Osteoblast (primary cell): Measurements from ENCODE around the gene GPR33. TPM values are rescaled to one million over a fixed set of nuclear protein-coding genes. Genes with fewer than 3 reads are reported as not detected.

Source experiments
- DNase-seq: peaks from one replicate; pipeline ENCODE4 v3.0.0; 2011; ENCODE audit warnings: low spot score, mixed read lengths; ENCODE audit not compliant: insufficient read length; ENCODE audit errors: missing footprints
- H2AFZ ChIP-seq: 2 replicates; pipeline ENCODE4 v1.6.0; 2011; ENCODE audit warnings: mild to moderate bottlenecking, low read length
- H3K27ac ChIP-seq: 2 replicates; pipeline ENCODE4 v1.5.1; 2011; ENCODE audit warnings: mild to moderate bottlenecking, low read depth, low read length, moderate library complexity
- H3K27me3 ChIP-seq: 2 replicates; pipeline ENCODE4 v1.6.0; 2012; ENCODE audit warnings: mild to moderate bottlenecking, control low read depth, inconsistent platforms, low read length, moderate library complexity; ENCODE audit not compliant: insufficient read depth
- H3K36me3 ChIP-seq: 2 replicates; pipeline ENCODE4 v1.5.1; 2011; ENCODE audit warnings: mild to moderate bottlenecking, low read length, control low read depth, moderate library complexity; ENCODE audit not compliant: insufficient read depth
- H3K4me1 ChIP-seq: 2 replicates; pipeline ENCODE4 v1.5.1; 2011; ENCODE audit warnings: mild to moderate bottlenecking, low read length, control low read depth, moderate library complexity; ENCODE audit not compliant: insufficient read depth
- H3K4me2 ChIP-seq: 2 replicates; pipeline ENCODE4 v1.6.0; 2011; ENCODE audit warnings: mild to moderate bottlenecking, low read length; ENCODE audit not compliant: insufficient read depth
- H3K4me3 ChIP-seq: fragments of 200-600 bp; sonication (generic); 3 replicates; pipeline ENCODE4 v1.5.1; 2012; ENCODE audit warnings: mild to moderate bottlenecking, low read length, inconsistent platforms; ENCODE audit not compliant: insufficient read depth
- H3K79me2 ChIP-seq: 2 replicates; pipeline ENCODE4 v1.6.0; 2012; ENCODE audit warnings: mild to moderate bottlenecking, low read length, control low read depth, inconsistent platforms; ENCODE audit not compliant: insufficient read depth
- H3K9me3 ChIP-seq: 2 replicates; pipeline ENCODE4 v1.5.1; 2011; ENCODE audit warnings: low read depth, low read length, control low read depth
- H4K20me1 ChIP-seq: 2 replicates; pipeline ENCODE4 v1.6.0; 2012; ENCODE audit warnings: mild to moderate bottlenecking, low read length, control low read depth; ENCODE audit not compliant: insufficient read depth
- total RNA-seq: library from RNA; depleted of rRNA; stranded (reverse); fragments of >200 nt; gene quantifications from 2 replicates; pipeline ENCODE4 v1.2.3, GENCODE V29; 2012
- TF ChIP-seq, protein P1 (sequence below): IDR thresholded peaks from 2 replicates; pipeline ENCODE4 v1.5.1; 2011; ENCODE audit warnings: mild to moderate bottlenecking, low read depth, low read length, moderate library complexity; ENCODE audit errors: extremely low read depth

The GPR33 gene
- total RNA-seq, 1 donor: not detected

DNA sequence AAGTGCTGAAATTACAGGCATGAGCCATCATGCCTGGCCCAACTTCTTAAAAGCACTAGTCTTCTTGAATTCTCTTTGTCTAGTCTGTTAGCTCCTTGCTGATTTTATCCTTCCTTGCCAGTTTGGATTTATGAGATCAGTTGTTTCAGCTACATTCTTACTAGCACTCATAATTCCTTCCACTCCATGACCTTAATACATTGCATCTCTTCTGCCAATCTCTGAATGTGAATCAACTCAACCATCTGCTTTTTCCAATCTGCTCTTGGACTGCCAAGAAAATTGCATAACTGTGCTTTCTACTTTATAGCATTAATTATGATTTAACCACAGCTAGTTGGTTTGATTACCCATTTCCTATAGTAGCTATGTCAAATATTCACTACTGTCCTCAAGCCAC is 52.6 kb downstream of the GPR33 start:
- H3K4me1 ChIP-seq: peaks cover 8% of the 10 kb centered on the region
- no peak overlapping the region for H3K4me3 ChIP-seq
- TF ChIP-seq, protein P1, sequence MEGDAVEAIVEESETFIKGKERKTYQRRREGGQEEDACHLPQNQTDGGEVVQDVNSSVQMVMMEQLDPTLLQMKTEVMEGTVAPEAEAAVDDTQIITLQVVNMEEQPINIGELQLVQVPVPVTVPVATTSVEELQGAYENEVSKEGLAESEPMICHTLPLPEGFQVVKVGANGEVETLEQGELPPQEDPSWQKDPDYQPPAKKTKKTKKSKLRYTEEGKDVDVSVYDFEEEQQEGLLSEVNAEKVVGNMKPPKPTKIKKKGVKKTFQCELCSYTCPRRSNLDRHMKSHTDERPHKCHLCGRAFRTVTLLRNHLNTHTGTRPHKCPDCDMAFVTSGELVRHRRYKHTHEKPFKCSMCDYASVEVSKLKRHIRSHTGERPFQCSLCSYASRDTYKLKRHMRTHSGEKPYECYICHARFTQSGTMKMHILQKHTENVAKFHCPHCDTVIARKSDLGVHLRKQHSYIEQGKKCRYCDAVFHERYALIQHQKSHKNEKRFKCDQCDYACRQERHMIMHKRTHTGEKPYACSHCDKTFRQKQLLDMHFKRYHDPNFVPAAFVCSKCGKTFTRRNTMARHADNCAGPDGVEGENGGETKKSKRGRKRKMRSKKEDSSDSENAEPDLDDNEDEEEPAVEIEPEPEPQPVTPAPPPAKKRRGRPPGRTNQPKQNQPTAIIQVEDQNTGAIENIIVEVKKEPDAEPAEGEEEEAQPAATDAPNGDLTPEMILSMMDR: no peak
- H3K4me2 ChIP-seq: no peak overlapping the region
- no peak for DNase-seq
- H3K9me3 ChIP-seq: no peaks in the 10 kb centered on the region
- peak overlapping the region; percentile 58 for H3K27ac ChIP-seq
- no peaks in the 10 kb centered on the region for H3K79me2 ChIP-seq
- H4K20me1 ChIP-seq: no peaks in the 10 kb centered on the region
- no peak overlapping the region for H2AFZ ChIP-seq
- H3K27me3 ChIP-seq: no peaks in the 10 kb centered on the region
- H3K36me3 ChIP-seq: peaks cover 3% of the 10 kb centered on the region

Other genes starting within 250 kb of the GPR33 start
- gene HEATR5A, start 67.5 kb downstream of the GPR33 start, total RNA-seq: 38.3 and 46.0 TPM in 2 replicates
- 46.0 and 64.1 TPM in 2 replicates for gene DTD2, start 30.5 kb downstream of the GPR33 start, total RNA-seq
- 11.6 and 14.1 TPM in 2 replicates for gene NUBPL, start 73.4 kb upstream of the GPR33 start, total RNA-seq